C4-2B (cell line): ENCODE measurements around the gene FIG4.

Experiments
- H3K27ac ChIP-seq: fragments of 450-650 bp; 2 replicates; pipeline ENCODE4 v1.5.1; 2017
- ZFX ChIP-seq: fragments of 450-650 bp; IDR thresholded peaks from 2 replicates; pipeline ENCODE4 v1.6.1; 2017
- TF ChIP-seq, protein P1 (sequence below): fragments of 450-650 bp; conservative IDR thresholded peaks from 2 replicates; pipeline ENCODE4 v1.5.1; 2017; ENCODE audit warnings: mild to moderate bottlenecking

The FIG4 gene

GRCh38 chr6:109690737-109691621, at the start of gene FIG4, which contains the start of gene AK9:
Gene FIG4, plus strand, starts transcription at chr6:109691296. Its CDS starts 140 bp downstream, at chr6:109691436.
Gene AK9, minus strand, starts transcription at chr6:109691202. Its CDS starts 15,457 bp downstream, at chr6:109675745.
- H3K27ac ChIP-seq = peak within 1 kb of the TSS; percentile 71
- TF ChIP-seq ZFX = no peak
- TF ChIP-seq, protein P1, sequence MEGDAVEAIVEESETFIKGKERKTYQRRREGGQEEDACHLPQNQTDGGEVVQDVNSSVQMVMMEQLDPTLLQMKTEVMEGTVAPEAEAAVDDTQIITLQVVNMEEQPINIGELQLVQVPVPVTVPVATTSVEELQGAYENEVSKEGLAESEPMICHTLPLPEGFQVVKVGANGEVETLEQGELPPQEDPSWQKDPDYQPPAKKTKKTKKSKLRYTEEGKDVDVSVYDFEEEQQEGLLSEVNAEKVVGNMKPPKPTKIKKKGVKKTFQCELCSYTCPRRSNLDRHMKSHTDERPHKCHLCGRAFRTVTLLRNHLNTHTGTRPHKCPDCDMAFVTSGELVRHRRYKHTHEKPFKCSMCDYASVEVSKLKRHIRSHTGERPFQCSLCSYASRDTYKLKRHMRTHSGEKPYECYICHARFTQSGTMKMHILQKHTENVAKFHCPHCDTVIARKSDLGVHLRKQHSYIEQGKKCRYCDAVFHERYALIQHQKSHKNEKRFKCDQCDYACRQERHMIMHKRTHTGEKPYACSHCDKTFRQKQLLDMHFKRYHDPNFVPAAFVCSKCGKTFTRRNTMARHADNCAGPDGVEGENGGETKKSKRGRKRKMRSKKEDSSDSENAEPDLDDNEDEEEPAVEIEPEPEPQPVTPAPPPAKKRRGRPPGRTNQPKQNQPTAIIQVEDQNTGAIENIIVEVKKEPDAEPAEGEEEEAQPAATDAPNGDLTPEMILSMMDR = peak; percentile 28

GRCh38 chr6:109644131-109644530, 47.0 kb upstream of the FIG4 start:
- no peak overlapping the region for H3K27ac ChIP-seq
- TF ChIP-seq ZFX = no peak
- TF ChIP-seq, protein P1 = no peak

DNA sequence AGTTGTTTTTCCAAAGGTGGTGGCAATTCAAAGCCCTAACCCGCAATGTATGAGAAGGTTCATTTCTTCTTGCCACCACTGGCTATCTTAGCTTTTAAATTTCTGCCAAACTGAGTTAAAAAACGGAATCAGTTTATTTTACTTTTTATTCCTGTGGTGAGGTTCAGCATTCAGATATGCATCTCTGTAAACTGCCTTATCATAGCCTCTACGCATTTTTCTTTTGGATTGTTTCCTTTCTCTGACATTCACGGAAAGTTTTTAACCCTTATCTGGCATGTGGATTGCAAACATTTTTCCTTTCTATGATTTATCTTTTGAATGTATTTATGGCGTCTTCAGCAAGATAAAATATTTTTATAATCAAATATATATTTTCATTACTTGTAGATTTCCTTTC, 37.8 kb upstream of the FIG4 start:
- H3K27ac ChIP-seq = no peak overlapping the region
- TF ChIP-seq, protein P1 = no peak
- TF ChIP-seq ZFX = no peak

GRCh38 chr6:109655761-109656262, 35.3 kb upstream of the FIG4 start:
- no peak overlapping the region for H3K27ac ChIP-seq
- no peak for TF ChIP-seq ZFX
- TF ChIP-seq, protein P1 = no peak

DNA sequence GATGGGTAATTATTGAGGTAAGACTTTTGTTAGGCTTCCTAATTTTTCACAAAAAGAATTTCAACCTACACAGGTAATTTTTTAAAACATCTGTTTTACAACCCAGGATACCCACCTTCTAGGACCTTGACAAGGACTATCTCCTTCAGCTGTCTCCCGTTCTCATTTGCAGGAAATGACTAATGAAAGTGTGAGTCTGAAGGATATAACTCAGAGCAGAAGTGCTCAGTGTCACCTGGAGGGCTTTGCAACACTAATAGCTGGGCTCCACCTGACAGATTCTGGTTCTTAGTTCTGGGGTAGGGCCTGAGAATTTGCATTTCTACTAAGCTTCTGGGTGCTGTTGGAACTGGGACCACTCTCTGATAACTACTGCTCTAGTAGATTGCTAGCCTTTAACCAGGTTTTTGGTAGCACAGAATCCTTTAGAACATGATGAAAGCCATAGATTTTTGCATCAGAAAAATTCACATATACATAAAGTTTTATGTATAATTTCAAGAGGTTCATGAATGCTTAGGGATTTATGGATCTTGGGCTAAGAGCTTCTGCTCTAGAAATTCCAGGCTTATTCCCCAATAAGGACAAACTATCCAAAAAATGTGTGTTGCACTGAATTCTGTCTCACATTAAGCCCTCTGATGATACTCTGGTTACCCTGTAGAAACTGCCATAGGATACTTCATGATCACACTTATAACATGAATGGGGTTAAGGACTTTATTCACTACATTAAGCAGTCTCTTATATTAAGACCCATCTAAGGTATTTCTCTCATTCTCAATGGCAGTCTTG, 30.4 kb upstream of the FIG4 start:
- TF ChIP-seq, protein P1 = no peak
- TF ChIP-seq ZFX = no peak
- no peak overlapping the region for H3K27ac ChIP-seq

DNA sequence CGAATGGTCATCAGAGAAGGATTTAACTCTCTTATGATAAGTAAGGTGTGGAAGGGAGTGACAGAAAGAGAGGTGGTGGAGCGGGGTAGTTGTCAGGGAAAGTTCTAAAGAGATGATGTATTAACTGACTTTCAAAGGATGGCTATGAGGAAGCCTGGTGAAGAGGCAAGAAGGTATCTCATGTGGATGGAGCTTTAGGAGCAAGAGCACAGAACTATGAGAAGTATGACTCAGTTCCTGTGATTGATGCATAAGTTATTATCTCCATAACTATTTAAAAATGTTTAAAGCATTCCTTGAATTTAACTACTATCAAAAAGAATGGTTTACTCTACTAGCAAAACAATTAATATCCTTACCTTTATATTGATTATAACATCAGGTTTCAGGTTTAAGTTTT, 28.9 kb upstream of the FIG4 start:
- no peak overlapping the region for H3K27ac ChIP-seq
- TF ChIP-seq ZFX = no peak
- TF ChIP-seq, protein P1 = no peak
